Adipocyte (in vitro differentiated cells): ENCODE data around the gene BDH2.
A peak's percentile ranks its signal among the peaks of the same experiment; 100 is the strongest.

Source experiments
- DNase-seq: peaks from one replicate; pipeline ENCODE4 v3.0.0-alpha.2; 2015; ENCODE audit warnings: low read depth
- H3K27me3 ChIP-seq: replicated peaks from 2 replicates; pipeline ENCODE4 v1.7.0; 2013; ENCODE audit warnings: mild to moderate bottlenecking, low read length, moderate library complexity; ENCODE audit not compliant: control insufficient read depth, insufficient read depth
- H3K36me3 ChIP-seq: 2 replicates; pipeline ENCODE4 v1.7.0; 2013; ENCODE audit warnings: low read length, mild to moderate bottlenecking, moderate library complexity; ENCODE audit not compliant: control insufficient read depth, insufficient read depth, severe bottlenecking
- H3K4me1 ChIP-seq: 2 replicates; pipeline ENCODE4 v1.7.0; 2013; ENCODE audit warnings: mild to moderate bottlenecking, low read length, moderate library complexity; ENCODE audit not compliant: control insufficient read depth, insufficient read depth
- H3K4me3 ChIP-seq: 2 replicates; pipeline ENCODE4 v1.7.0; 2013; ENCODE audit warnings: mild to moderate bottlenecking, low read length, moderate library complexity
- H3K9ac ChIP-seq: 2 replicates; pipeline ENCODE4 v1.7.0; 2013; ENCODE audit warnings: mild to moderate bottlenecking, low read length, moderate library complexity
- H3K9me3 ChIP-seq: 2 replicates; pipeline ENCODE4 v1.7.0; 2013; ENCODE audit warnings: mild to moderate bottlenecking, low read length, moderate library complexity; ENCODE audit not compliant: control insufficient read depth

Gene BDH2

GRCh38 chr4:103079621-103080020 is 20.0 kb downstream of the BDH2 start:
- DNase-seq = no peak
- H3K36me3 ChIP-seq = peaks cover 21% of the 10 kb centered on the region
- no peak overlapping the region for H3K4me3 ChIP-seq
- H3K27me3 ChIP-seq = no peaks in the 10 kb centered on the region
- H3K9ac ChIP-seq = no peak overlapping the region
- H3K9me3 ChIP-seq = no peaks in the 10 kb centered on the region
- H3K4me1 ChIP-seq = peaks cover 16% of the 10 kb centered on the region

GRCh38 chr4:103076747-103077347 is 22.8 kb downstream of the BDH2 start, which contains the start of gene SLC9B2:
SLC9B2 (minus strand) TSS chr4:103076761; CDS start chr4:103067550, 9,211 bp downstream.
- no peaks in the 10 kb centered on the region for H3K9me3 ChIP-seq
- DNase-seq = no peak
- H3K4me3 ChIP-seq = peak within 1 kb of the TSS; percentile 86
- H3K9ac ChIP-seq = peak within 1 kb of the TSS; percentile 88
- H3K27me3 ChIP-seq = no peaks in the 10 kb centered on the region
- H3K4me1 ChIP-seq = peaks cover 30% of the 10 kb centered on the region
- peaks cover 8% of the 10 kb centered on the region for H3K36me3 ChIP-seq

GRCh38 chr4:103075894-103076746 is 23.5 kb downstream of the BDH2 start:
- H3K36me3 ChIP-seq = peaks cover 4% of the 10 kb centered on the region
- peak overlapping the region; percentile 88 for H3K9ac ChIP-seq
- no peaks in the 10 kb centered on the region for H3K9me3 ChIP-seq
- peak overlapping the region; percentile 86 for H3K4me3 ChIP-seq
- peak; percentile 86 for DNase-seq
- no peaks in the 10 kb centered on the region for H3K27me3 ChIP-seq
- H3K4me1 ChIP-seq = peaks cover 30% of the 10 kb centered on the region

- Histone ChIP-seq H3K27me3 (no peaks in the 10 kb centered on the region), H3K9ac (peak overlapping the region; percentile 88), H3K36me3 (no peaks in the 10 kb centered on the region), H3K9me3 (no peaks in the 10 kb centered on the region), H3K4me3 (peak overlapping the region; percentile 86), H3K4me1 (peaks cover 30% of the 10 kb centered on the region)
- peak; percentile 51 for DNase-seq
Observed at GRCh38 chr4:103075435-103075893, 24.2 kb downstream of the BDH2 start.

- peak overlapping the region; percentile 86 for H3K4me3 ChIP-seq
Observed at GRCh38 chr4:103074744-103075434, 24.7 kb downstream of the BDH2 start.

GRCh38 chr4:103073792-103074438 is 25.7 kb downstream of the BDH2 start:
- H3K4me3 ChIP-seq = no peak overlapping the region
- H3K9me3 ChIP-seq = no peaks in the 10 kb centered on the region
- DNase-seq = no peak

More at GRCh38 chr4:103074744-103075434, 24.7 kb downstream of the BDH2 start:
- no peak for DNase-seq
- Histone ChIP-seq H3K9me3 (no peaks in the 10 kb centered on the region), H3K4me1 (peaks cover 30% of the 10 kb centered on the region), H3K36me3 (no peaks in the 10 kb centered on the region), H3K27me3 (no peaks in the 10 kb centered on the region), H3K9ac (peak overlapping the region; percentile 88)

GRCh38 chr4:103067841-103068547 is 31.6 kb downstream of the BDH2 start:
- H3K36me3 ChIP-seq = peaks cover 22% of the 10 kb centered on the region
- no peak overlapping the region for H3K4me3 ChIP-seq
- no peaks in the 10 kb centered on the region for H3K27me3 ChIP-seq
- no peak for DNase-seq
- no peaks in the 10 kb centered on the region for H3K9me3 ChIP-seq
- H3K9ac ChIP-seq = no peak overlapping the region
- H3K4me1 ChIP-seq = peaks cover 6% of the 10 kb centered on the region

More at GRCh38 chr4:103073792-103074438, 25.7 kb downstream of the BDH2 start:
- H3K4me1 ChIP-seq = peaks cover 30% of the 10 kb centered on the region
- H3K36me3 ChIP-seq = no peaks in the 10 kb centered on the region
- H3K9ac ChIP-seq = no peak overlapping the region
- H3K27me3 ChIP-seq = no peaks in the 10 kb centered on the region

GRCh38 chr4:103060453-103061148 is 39.0 kb downstream of the BDH2 start:
- DNase-seq = no peak
- no peaks in the 10 kb centered on the region for H3K27me3 ChIP-seq
- no peaks in the 10 kb centered on the region for H3K9me3 ChIP-seq
- H3K4me1 ChIP-seq = peaks cover 6% of the 10 kb centered on the region
- H3K9ac ChIP-seq = no peak overlapping the region
- H3K4me3 ChIP-seq = no peak overlapping the region
- H3K36me3 ChIP-seq = peaks cover 14% of the 10 kb centered on the region

GRCh38 chr4:103054030-103054429 is 45.6 kb downstream of the BDH2 start:
- Histone ChIP-seq H3K9me3 (no peaks in the 10 kb centered on the region), H3K9ac (no peak overlapping the region), H3K36me3 (peaks cover 12% of the 10 kb centered on the region), H3K27me3 (no peaks in the 10 kb centered on the region), H3K4me1 (peaks cover 4% of the 10 kb centered on the region), H3K4me3 (no peak overlapping the region)
- DNase-seq = no peak

- H3K9ac ChIP-seq = no peak overlapping the region
- no peak for DNase-seq
- no peaks in the 10 kb centered on the region for H3K27me3 ChIP-seq
- peaks cover 4% of the 10 kb centered on the region for H3K4me1 ChIP-seq
- H3K36me3 ChIP-seq = peaks cover 24% of the 10 kb centered on the region
- no peaks in the 10 kb centered on the region for H3K9me3 ChIP-seq
- H3K4me3 ChIP-seq = no peak overlapping the region
Observed at GRCh38 chr4:103052779-103053178, 46.9 kb downstream of the BDH2 start.
